NCI-H446 (cell line): Measurements from ENCODE around the gene PALM3.
"Not testable (repeated sequence)": the region's sequence is repeated elsewhere in the genome, so short reads cannot be mapped to it uniquely, and the experiment has no call there.

Experiments
- DNase-seq, 2 experiments: peaks; one replicate each; lab custom pipeline; 2025; lab: John Stamatoyannopoulos, UW

PALM3 gene

DNA sequence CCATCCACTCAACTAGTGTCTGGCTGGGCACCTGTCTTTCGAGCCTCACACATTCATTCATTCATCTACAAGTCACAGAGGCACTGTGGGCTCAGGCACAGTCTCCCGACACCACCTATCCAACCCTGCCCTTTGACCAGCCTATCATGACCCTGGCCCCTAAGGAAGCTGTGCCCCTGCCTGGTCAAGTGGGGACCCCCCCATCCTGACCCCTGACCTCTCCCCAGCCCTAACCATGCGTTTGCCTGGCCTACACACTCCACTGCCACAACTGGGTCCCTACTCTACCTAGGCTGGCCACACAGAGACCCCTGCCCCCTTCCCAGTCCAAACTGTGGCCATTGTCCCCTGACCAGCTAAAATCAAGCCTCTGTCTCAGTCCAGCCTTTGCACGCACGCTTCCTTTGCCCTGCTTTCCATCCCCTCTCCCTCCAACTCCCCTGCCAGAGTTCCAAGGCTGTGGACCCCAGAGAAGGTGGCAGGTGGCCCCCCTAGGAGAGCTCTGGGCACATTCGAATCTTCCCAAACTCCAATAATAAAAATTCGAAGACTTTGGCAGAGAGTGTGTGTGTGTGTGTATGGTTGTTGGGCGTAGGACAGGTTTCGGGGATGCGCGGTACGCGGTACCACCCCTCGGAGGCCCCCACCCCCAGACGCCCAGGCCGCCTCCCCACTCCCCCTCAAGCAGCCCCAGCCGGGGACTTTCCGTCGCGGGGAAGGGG lies 30.7 kb downstream of the PALM3 start:
- DNase-seq, result no peak

DNA sequence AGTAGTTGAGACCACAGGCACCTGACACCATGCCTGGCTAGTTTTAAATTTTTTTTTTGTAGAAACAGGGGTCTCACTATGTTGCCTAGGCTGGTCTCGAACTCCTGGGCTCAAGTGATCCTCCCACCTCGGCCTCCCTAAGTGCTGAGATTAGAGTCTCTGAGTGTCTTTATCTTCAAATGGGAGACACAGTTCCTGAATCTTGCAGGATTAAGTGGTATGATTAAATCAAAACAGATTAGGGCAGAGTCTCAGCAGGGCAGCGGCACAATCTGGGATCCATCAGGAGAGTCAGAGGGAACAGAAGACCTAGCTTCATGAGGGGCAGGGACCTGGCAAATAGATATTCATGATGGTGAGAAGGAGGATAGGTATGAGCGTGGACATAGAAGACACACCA lies 33.0 kb downstream of the PALM3 start:
- no peak for DNase-seq

DNA sequence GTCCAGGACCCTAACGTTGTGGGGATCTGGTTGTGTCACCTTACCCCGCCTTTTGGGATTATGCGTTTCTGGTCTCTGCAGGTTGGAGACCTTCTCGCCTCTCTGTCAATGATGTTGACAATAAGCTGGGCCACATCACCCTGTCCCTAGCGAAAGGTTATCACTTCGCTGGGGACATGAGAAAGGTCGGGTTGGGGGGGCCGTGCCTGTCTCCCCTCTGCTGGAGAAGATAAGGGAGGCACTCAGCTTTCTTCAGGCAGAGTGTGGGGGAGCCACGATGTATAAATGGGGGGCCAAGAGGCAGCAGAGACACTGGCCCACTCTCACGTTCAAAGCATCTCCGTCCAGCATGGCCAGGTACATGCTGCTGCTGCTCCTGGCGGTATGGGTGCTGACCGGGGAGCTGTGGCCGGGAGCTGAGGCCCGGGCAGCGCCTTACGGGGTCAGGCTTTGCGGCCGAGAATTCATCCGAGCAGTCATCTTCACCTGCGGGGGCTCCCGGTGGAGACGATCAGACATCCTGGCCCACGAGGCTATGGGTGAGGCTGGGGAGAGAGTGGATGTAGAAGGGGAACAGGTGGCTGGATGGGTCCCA lies 33.9 kb downstream of the PALM3 start, which contains the start of gene RLN3:
Gene RLN3 (plus strand): TSS at position 293 of the 595 bp plus-strand sequence. CDS start 57 bp downstream, at position 350.
- no peak for DNase-seq

DNA sequence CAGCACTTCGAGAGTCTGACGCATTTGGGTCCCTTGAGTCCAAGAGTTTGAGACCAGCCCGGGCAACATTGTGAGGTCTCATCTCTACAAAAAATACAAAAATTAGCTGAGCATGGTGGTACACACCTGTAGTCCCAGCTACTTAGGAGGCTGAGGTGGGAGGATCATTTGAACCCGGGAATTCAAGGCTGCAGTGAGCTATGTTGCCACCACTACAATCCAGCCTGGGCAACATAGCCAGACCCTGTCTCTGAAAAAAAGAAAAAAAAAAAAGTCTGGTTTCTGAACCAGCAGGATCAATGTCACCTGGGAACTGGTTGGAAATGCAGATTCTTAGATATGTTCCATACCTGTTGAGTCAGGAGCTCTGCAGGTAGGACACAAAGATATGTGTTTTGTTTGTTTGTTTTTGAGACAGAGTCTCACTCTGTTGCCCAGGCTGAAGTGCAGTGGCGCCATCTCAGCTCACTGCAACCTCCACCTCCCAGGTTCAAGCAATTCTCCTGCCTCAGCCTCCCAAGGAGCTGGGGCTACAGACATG lies 35.2 kb downstream of the PALM3 start:
- not testable (repeated sequence) for DNase-seq

DNA sequence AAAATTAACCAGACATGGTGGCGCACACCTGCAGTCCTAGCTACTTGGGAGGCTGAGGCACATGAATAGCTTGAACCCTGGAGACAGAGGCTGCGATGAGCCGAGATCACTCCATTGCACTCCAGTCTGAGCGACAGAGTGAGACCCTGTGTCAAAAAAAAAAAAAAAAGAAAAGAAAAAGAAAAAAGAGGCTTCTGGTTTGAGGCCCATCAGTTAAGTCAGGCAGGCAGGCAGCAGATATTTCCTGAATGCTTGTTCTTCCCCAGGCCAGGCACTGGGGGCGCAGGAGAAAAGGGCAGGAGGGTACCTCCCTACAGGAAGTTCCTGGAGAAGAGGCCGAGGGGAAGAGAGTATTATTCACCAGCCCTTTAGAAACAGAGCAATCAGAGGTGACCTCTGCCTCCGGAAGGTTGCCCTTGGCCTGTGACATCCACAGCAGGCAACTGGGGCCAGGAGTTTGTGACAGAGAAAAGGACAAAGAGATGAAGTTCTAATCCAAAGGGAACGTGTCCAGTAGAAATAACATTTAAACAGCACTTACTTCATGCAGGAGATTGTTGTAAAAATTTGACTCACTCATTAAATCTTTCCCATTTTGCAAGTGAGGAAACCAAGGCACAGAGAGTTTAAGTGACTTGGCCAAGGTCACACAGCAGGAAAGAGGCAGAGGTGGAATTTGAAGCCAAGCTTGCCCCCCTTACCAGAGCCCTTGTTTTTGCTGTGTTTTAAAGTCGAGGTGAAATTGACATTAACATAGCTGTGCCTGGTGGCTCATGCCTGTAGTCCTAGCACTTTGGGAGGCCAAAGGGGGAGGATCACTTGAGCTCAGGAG lies 38.3 kb downstream of the PALM3 start:
- peak in 1 of 2 experiments; percentile 17 for DNase-seq

DNA sequence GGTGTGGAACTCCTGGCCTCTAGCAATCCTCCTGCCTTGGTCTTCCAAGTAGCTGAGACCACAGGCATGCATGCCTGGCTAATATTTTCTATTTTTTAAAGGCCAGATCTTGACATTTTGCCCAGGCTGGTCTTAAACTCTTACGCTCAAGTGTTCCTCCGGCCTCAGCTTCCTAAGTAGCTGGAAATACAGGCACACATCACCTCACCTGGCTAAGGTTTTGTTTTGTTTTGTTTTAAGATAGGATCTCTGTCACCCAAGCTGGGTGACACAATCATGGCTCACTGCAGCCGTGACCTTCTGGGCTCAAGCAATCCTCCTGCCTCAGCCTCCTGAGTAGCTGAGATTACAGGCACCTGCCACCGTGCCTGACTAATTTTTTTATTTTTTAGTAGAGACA lies 39.4 kb downstream of the PALM3 start:
- no peak for DNase-seq

DNA sequence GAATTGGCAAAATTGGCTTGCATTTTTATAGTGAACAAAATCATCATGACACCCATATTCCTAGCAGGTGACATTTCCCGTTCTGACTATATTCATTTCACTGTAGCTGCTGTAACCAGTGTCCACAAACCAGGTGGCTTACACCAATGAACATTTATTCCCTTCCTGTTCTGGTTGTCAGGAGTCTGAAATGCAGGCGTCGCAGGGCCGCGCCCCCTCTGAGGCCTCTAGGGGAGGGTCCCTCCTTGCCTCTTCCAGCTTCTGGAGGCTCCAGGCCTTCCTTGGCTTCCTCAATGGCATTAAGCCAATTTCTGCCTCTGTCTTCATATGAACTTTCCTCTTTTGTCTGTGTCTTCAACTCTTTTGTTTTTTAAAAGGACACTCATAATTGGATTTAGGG lies 40.4 kb downstream of the PALM3 start:
- no peak for DNase-seq

DNA sequence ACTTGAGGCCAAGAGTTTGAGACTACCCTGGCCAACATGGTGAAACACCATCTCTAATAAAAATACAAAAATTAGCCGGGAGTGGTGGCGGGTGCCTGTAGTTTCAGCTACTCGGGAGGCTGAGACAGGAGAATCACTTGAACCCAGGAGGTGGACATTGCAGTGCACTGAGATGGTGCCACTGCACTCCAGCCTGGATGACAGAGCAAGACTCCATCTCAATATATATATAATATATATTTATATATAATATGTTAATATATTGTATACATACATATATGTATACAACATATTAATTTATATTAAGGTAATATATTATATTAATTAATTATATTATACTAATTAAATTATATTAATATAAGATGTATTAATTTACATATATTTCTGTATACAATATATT lies 42.1 kb downstream of the PALM3 start:
- DNase-seq, result not testable (repeated sequence)

DNA sequence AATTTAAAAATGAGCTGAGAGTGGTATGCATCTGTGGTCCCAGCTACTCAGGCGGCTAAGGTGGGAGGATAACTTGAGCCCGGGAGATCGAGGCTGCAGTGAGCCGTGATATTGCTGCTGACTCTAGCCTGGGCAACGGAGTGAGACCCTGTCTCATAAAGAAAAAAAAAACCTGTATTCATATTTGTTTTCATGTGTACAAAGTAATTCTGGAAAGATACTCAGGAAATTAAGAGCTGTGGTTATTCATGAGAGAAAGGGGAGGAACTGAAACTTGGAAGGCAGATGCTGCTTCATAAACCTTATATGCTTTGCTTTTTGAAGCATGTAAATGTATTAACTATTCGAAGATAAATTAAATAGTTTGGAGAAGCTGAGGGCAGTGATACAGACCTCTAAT lies 42.8 kb downstream of the PALM3 start:
- DNase-seq, result no peak

DNA sequence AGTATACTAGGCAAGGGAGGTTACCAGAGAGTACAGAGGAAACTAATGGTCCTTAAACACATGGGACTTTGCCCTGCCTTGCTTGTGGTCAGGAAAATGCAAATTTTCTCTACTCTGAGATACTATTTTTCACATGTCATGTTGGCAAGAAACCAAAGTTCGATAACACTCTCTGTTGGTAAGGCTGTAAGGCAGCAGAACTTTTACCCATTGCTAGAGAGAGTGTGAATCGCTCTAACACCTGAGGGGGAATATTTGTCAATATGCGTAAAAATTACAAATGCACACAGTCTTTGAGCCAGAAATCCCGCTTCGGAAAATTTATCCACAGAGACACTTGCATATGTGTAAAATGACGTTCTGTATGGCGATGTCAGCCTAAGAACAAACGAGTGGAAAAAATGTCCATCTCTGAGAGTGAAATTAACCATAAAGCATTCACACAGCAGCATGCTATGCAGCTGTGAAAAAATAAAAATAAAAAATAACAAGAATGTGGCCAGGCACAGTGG lies 46.3 kb downstream of the PALM3 start:
- no peak for DNase-seq

DNA sequence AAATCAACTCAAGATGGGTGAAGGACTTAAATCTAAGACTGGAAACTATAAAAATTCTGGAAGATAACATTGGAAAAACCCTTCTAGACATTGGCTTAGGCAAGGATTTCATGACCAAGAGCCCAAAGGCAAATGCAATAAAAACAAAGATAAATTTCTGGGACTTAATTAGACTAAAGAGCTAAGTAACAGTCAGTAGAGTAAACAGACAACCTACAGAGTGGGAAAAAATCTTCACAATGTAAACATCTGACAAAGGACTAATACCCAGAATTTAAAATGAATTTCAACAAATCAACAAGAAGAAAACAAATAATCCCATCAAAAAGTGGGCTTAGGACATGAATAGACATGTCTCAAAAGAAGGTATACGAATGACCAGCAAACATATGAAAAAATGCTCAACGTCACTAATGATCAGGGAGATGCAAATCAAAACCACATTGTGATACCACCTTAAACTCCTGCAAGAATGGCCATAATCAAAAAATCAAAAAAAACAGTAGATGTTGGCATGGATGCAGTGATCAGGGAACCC lies 49.4 kb downstream of the PALM3 start:
- DNase-seq, result no peak

DNA sequence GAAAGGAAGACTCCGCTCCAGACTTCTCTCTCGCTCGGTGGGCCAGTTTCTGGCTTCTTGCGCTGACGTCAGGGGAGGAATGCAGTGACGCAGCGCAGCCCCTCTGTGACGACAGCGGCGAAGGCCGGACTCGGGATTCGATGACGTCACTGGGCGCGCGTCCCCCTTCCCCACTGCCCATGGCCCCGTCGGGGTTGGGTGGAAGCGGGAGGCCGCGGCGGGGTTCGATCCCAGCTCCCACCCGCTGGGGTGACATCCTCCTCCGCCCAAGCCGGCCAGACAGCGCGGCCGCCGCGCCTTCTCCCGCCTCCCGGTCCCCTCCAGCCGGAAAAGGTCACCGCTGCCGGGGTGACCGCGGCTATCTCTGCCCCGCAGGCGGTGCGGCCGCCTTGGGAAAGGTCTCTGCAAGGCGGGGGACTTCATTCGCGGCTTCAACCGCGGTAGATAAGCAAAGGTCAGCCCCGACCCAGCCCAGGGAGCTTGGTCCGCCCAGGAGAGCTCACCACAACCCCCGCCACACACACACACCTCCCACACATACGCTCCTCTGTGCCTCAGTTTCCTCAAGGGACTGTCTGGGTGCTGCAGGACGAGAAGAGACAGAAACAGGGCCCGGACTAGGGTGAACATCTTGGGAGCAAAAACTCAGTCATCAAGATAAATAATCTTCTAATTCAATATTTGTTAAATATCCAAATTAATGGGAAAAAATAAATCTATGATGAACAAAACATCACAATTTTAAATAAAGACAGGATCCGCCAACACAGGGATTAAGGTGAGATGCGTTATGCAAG lies 54.9 kb downstream of the PALM3 start:
- DNase-seq, result peak in 1 of 2 experiments; percentile 98

DNA sequence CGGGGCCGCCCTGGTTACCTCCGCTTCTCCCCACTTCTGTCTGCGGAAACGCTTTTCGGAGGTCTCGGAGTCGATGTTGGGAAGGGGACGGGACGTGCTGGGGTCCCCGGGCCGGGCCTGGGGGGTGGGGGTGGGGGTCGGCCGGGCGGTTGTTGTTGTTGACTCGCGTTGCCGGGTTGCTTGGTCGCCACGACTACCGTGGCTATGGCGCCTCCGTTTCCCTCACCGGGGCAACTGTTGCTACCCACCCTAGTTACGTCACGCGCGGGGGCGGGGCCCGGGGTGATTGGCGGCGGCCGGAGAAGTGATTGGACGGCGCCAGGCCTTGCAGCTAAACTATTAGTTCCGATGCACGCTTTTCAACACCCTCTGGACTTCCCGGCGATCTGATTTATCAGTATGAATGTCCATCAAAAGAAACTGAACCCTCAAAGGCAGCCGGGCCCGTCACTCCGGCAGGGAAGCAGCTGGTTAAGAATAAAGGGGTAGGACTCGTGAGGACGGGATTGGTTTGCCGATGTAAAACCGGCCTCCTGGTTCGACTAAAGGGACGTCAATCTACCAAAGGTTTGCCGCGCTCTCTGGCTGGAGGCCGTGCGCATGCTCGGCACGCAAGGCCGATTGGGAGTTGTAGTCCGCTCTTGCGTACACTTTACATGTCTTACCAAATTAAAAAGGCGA lies 55.7 kb downstream of the PALM3 start, which contains the start of gene RFX1:
Gene RFX1 (minus strand): TSS at position 236 of the 681 bp plus-strand sequence. CDS start 12,477 bp downstream, outside the sequence.
- DNase-seq, result peak; percentile 99 to 100

DNA sequence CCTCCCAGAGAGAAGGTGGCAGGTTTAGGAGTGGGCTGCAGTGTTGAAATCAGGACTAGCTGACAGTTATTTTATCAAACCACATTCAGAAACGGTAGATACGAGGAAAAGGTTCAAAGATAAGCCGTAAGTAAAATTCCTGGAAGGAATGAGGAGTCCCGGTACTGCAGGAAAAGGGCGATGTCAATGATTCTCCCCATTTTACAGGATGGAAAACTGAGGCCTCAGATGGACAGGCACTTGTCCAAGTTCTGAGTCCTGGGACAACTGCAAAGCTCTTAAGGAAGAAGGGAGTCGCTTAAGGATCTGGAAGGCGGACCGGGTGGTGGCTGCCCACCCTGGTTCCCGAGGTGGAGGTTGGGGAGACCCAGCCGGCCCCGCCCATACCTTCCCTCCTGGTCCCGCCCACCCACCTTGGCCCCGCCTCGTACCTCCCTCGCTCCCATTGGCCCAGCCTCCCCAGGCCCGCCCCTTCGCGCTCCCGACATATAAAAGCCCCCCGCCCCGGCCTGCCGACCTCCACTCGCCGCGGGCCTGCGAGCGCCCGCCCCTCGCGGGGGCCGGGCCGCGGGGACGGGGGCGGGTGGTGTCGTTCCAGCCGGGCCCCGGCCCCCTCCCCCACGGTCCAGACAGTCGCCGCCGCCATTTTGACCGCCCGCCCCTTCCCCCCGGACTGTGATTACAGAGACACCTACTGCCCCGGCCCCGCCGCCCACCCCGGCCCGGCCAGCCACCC lies 56.4 kb downstream of the PALM3 start:
- DNase-seq, result peak; percentile 71 to 85

DNA sequence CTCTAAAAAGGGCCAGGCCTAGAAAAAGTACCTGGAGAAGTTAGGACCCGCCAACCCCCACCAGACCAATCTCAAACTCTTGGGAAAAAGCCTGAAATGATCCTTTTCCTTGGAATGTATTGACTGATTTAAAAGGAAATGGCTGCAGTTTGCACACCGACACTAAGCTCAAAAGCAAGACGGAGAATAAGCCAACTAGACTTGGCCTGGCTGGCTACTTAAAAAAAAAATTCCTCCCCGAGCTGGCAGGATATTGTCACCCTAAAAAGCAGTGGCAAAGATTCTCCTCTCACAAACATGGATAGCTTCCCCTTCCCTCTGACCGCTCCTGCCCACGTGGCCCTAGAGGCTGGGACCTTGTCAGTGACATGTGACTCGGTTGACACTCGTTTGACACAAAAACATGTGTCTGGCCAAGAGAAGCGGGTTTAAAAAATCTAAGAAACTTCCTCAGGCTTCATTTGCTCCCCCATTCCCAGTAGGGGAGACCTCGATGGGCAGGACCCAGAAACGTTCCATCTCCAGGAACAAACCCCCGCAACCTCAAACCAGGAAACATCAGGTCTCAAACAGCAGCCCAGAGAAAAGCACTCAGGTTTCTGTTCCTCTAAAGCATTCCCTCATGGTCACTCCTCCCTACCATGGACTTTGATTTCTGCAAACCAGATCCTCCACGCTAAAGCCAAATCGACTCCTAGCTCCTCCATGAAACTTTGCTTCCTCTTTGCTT lies 57.1 kb downstream of the PALM3 start:
- no peak for DNase-seq
